Heart left ventricle (tissue), 13 donors: ENCODE measurements around the gene CENATAC.

Source experiments
- CTCF ChIP-seq, 12 donors: fragments of 200-600 bp; sonication (generic) in 4 of 12; IDR thresholded peaks; one replicate each; pipeline versions ENCODE4 v1.5.0 to v1.8.0; 2018 to 2022; ENCODE audit warnings: antibody characterized with exemption in 12 of 12, mild to moderate bottlenecking in 5 of 12
- POLR2A ChIP-seq, 2 donors: fragments of 450-650 bp; IDR thresholded peaks; one replicate each; pipeline ENCODE4 v1.6.1; 2017; ENCODE audit warnings: antibody characterized with exemption in 2 of 2, mild to moderate bottlenecking in 2 of 2, moderate library complexity in 2 of 2
- donor health status: ischemic (EF 13 %, LVEDD 7.1; RV severe dilation, severe dysfunction).
- donor health status: DM: no; HTN: yes; CAD: no.
- donor health status: DM: no; HTN: no; CAD: no.
- donor health status: ischemic (EF 25% LVEDD 6.9; RV normal size, moderate dysfunction).
- donor health status: ischemic (EF 25% LVEDD 5.7; RV mildly dilated, moderate dysfunction).
- donor health status: ischemic (EF 35%, LVEDD 5.7; RV mildly dilated, moderate dysfunction).
- donor health status: nonischemic (EF 11% LVEDD 7.7; RV severe dilation, severe dysfunction).
- donor health status: DM: yes; HTN: yes; CAD: no.
- donor health status: PGD.
- donor health status: ischemic (EF 29% LVEDD 5.4; RV normal size, mild dysfunction).
- donor health status: nonischemic (EF 23%, LVEDD 6.1; RV moderate dilation, normal function).

GRCh38 chr11:119041821-119042514 lies 44.0 kb downstream of the CENATAC start:
- TF ChIP-seq POLR2A (IDR thresholded peaks at IDR 0.05) (no peak), CTCF (IDR thresholded peaks at IDR 0.05) (no peak)
